HAP-1 (cell line): ENCODE measurements around the gene ADRA2C.

Source experiments
- DNase-seq, 2 experiments: peaks; one replicate each; pipeline ENCODE4 v3.0.0-alpha.2; 2016 to 2020; ENCODE audit warnings: low spot score in 2 of 2
- H3K27me3 ChIP-seq: fragments of 250-450 bp; sonication (Bioruptor Pico); 2 replicates; pipeline ENCODE4 v1.5.1; 2020; ENCODE audit warnings: low read depth, mild to moderate bottlenecking, moderate library complexity
- H3K36me3 ChIP-seq: fragments of 250-450 bp; sonication (Bioruptor Pico); replicated peaks from 2 replicates; pipeline ENCODE4 v1.5.1; 2020; ENCODE audit warnings: mild to moderate bottlenecking
- H3K4me1 ChIP-seq: fragments of 250-450 bp; sonication (Bioruptor Pico); 2 replicates; pipeline ENCODE4 v1.5.1; 2020; ENCODE audit warnings: mild to moderate bottlenecking
- H3K4me3 ChIP-seq: fragments of 250-450 bp; sonication (Bioruptor Pico); 2 replicates; pipeline ENCODE4 v1.5.1; 2020; ENCODE audit warnings: mild to moderate bottlenecking, moderate library complexity
- H3K9me3 ChIP-seq: fragments of 250-450 bp; sonication (Bioruptor Pico); 2 replicates; pipeline ENCODE4 v1.5.1; 2020; ENCODE audit warnings: mild to moderate bottlenecking, moderate library complexity
- in situ Hi-C: fragments of 300-500 bp; cut with MboI; formaldehyde crosslinking; loops from 3 replicates; pipeline ENCODE4 v1.14.3; 2020; ENCODE audit warnings: low sequenced_read_pairs, inconsistent platforms, mixed read lengths

ADRA2C gene

GRCh38 chr4:3741217-3742011 lies 24.8 kb upstream of the ADRA2C start:
- in situ Hi-C loops: no loop called here
- no peak overlapping the region for H3K4me3 ChIP-seq
- peaks cover 20% of the 10 kb centered on the region for H3K27me3 ChIP-seq
- no peaks in the 10 kb centered on the region for H3K36me3 ChIP-seq
- DNase-seq: no peak
- H3K4me1 ChIP-seq: no peaks in the 10 kb centered on the region; the same call in 1 of the 2 replicates
- no peaks in the 10 kb centered on the region for H3K9me3 ChIP-seq

- in situ Hi-C loops: no loop called here
- H3K9me3 ChIP-seq: no peaks in the 10 kb centered on the region
- H3K4me1 ChIP-seq: no peaks in the 10 kb centered on the region; the same call in 1 of the 2 replicates
- DNase-seq: no peak
- peaks cover 19% of the 10 kb centered on the region for H3K27me3 ChIP-seq
- H3K36me3 ChIP-seq: no peaks in the 10 kb centered on the region
- no peak overlapping the region for H3K4me3 ChIP-seq
Observed at GRCh38 chr4:3742610-3743009, 23.6 kb upstream of the ADRA2C start.

- DNase-seq: no peak
- no peaks in the 10 kb centered on the region for H3K9me3 ChIP-seq
- H3K36me3 ChIP-seq: no peaks in the 10 kb centered on the region
- H3K4me3 ChIP-seq: no peak overlapping the region
- H3K27me3 ChIP-seq: peaks cover 33% of the 10 kb centered on the region
- H3K4me1 ChIP-seq: no peaks in the 10 kb centered on the region; the same call in 1 of the 2 replicates
- in situ Hi-C loops: no loop called here
Observed at GRCh38 chr4:3744232-3744631, 22.0 kb upstream of the ADRA2C start.

- H3K4me1 ChIP-seq: no peaks in the 10 kb centered on the region; the same call in 1 of the 2 replicates
- in situ Hi-C loops: no loop called here
- no peak overlapping the region for H3K4me3 ChIP-seq
- DNase-seq: no peak
- no peaks in the 10 kb centered on the region for H3K9me3 ChIP-seq
- H3K36me3 ChIP-seq: no peaks in the 10 kb centered on the region
- H3K27me3 ChIP-seq: peaks cover 33% of the 10 kb centered on the region
Observed at GRCh38 chr4:3744901-3745300, 21.3 kb upstream of the ADRA2C start.

GRCh38 chr4:3745886-3746656 lies 20.1 kb upstream of the ADRA2C start:
- H3K36me3 ChIP-seq: no peaks in the 10 kb centered on the region
- H3K9me3 ChIP-seq: no peaks in the 10 kb centered on the region
- H3K4me1 ChIP-seq: no peaks in the 10 kb centered on the region; the same call in 1 of the 2 replicates
- peaks cover 33% of the 10 kb centered on the region for H3K27me3 ChIP-seq
- in situ Hi-C loops: no loop called here
- no peak overlapping the region for H3K4me3 ChIP-seq
- DNase-seq: no peak

- peaks cover 33% of the 10 kb centered on the region for H3K27me3 ChIP-seq
- DNase-seq: no peak
- no peaks in the 10 kb centered on the region for H3K9me3 ChIP-seq
- H3K36me3 ChIP-seq: no peaks in the 10 kb centered on the region
- H3K4me3 ChIP-seq: no peak overlapping the region
- in situ Hi-C loops: no loop called here
- H3K4me1 ChIP-seq: no peaks in the 10 kb centered on the region; the same call in 1 of the 2 replicates
Observed at GRCh38 chr4:3746701-3747580, 19.2 kb upstream of the ADRA2C start.

- DNase-seq: peak in 1 of 2 experiments; percentile 56
- in situ Hi-C loops: no loop called here
- H3K4me1 ChIP-seq: no peaks in the 10 kb centered on the region; the same call in 1 of the 2 replicates
- no peaks in the 10 kb centered on the region for H3K36me3 ChIP-seq
- H3K4me3 ChIP-seq: no peak overlapping the region
- peaks cover 33% of the 10 kb centered on the region for H3K27me3 ChIP-seq
- no peaks in the 10 kb centered on the region for H3K9me3 ChIP-seq
Observed at GRCh38 chr4:3747581-3747904, 18.6 kb upstream of the ADRA2C start.

- H3K27me3 ChIP-seq: peaks cover 33% of the 10 kb centered on the region
- in situ Hi-C loops: no loop called here
- H3K4me3 ChIP-seq: no peak overlapping the region
- no peaks in the 10 kb centered on the region for H3K9me3 ChIP-seq
- H3K4me1 ChIP-seq: peaks cover 2% of the 10 kb centered on the region
- no peak for DNase-seq
- no peaks in the 10 kb centered on the region for H3K36me3 ChIP-seq
Observed at GRCh38 chr4:3748136-3748898, 17.9 kb upstream of the ADRA2C start.

GRCh38 chr4:3749081-3749480 lies 17.1 kb upstream of the ADRA2C start:
- Histone ChIP-seq H3K4me3 (no peak overlapping the region), H3K36me3 (no peaks in the 10 kb centered on the region), H3K27me3 (peaks cover 33% of the 10 kb centered on the region), H3K9me3 (no peaks in the 10 kb centered on the region), H3K4me1 (peaks cover 9% of the 10 kb centered on the region)
- in situ Hi-C loops: no loop called here
- DNase-seq: no peak

GRCh38 chr4:3750334-3750733 lies 15.9 kb upstream of the ADRA2C start:
- Histone ChIP-seq H3K4me1 (peaks cover 12% of the 10 kb centered on the region), H3K4me3 (no peak overlapping the region), H3K27me3 (peaks cover 31% of the 10 kb centered on the region), H3K36me3 (no peaks in the 10 kb centered on the region), H3K9me3 (no peaks in the 10 kb centered on the region)
- in situ Hi-C loops: no loop called here
- no peak for DNase-seq

GRCh38 chr4:3752022-3752421 lies 14.2 kb upstream of the ADRA2C start:
- no peak overlapping the region for H3K4me3 ChIP-seq
- in situ Hi-C loops: no loop called here
- peaks cover 12% of the 10 kb centered on the region for H3K4me1 ChIP-seq
- no peak for DNase-seq
- H3K36me3 ChIP-seq: no peaks in the 10 kb centered on the region
- H3K9me3 ChIP-seq: no peaks in the 10 kb centered on the region
- H3K27me3 ChIP-seq: peaks cover 22% of the 10 kb centered on the region

GRCh38 chr4:3753726-3754412 lies 12.3 kb upstream of the ADRA2C start:
- Histone ChIP-seq H3K9me3 (no peaks in the 10 kb centered on the region), H3K36me3 (no peaks in the 10 kb centered on the region), H3K4me1 (peaks cover 12% of the 10 kb centered on the region), H3K27me3 (peaks cover 8% of the 10 kb centered on the region), H3K4me3 (no peak overlapping the region)
- peak; percentile 40 to 81 for DNase-seq
- in situ Hi-C loops: no loop called here
